Stimulated activated CD8-positive, alpha-beta memory T cell treated with anti-CD3 and anti-CD28 coated beads, Interleukin-7, amount 100 ng/mL, for 4 hours (primary cell): ENCODE measurements around the gene DAPK2.
"Not testable (repeated sequence)": the region's sequence is repeated elsewhere in the genome, so short reads cannot be mapped to it uniquely, and the experiment has no call there.

ENCODE experiments used
- DNase-seq, 2 donors: peaks; one replicate each; pipeline ENCODE4 v3.0.0-alpha.2; 2020; ENCODE audit warnings: low read depth in 2 of 2

The DAPK2 gene

DNA sequence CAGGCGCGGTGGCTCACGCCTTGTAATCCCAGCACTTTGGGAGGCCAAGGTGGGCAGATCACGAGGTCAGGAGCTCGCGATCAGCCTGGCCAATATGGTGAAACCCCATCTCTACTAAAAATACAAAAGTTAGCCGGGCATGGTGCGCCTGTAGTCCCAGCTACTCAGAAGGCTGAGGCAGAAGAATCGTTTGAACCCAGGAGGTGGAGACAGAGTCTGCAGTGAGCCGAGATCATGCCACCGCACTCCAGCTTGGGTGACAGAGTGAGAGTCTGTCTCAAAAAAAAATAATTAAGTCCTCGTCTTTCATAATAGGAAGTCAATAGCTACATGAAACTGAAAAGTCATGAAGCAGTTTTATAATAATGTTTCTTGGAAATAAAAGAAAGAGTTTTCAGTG is 7.4 kb upstream of the DAPK2 start:
- DNase-seq, result not testable (repeated sequence)

GRCh38 chr15:64052925-64053491 is 6.7 kb upstream of the DAPK2 start:
- no peak for DNase-seq

- DNase-seq, result no peak
These were observed 5.3 kb upstream of the DAPK2 start for GRCh38 chr15:64051407-64052259.

DNA sequence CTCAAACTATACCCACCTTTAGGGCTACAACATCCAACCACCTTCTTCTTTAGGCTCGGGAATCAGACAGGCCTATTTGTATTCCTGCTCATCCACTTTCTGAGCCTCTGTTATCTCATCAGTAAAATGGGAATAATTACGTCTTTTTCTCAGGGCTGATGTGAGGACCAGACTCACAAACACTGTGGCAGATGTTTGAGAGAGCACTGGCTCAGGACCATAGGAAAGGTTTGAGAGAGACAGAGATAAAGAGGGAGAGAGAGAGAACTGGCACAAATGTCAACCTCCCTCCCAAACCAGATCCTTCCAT is 4.8 kb upstream of the DAPK2 start:
- DNase-seq, result no peak

DNA sequence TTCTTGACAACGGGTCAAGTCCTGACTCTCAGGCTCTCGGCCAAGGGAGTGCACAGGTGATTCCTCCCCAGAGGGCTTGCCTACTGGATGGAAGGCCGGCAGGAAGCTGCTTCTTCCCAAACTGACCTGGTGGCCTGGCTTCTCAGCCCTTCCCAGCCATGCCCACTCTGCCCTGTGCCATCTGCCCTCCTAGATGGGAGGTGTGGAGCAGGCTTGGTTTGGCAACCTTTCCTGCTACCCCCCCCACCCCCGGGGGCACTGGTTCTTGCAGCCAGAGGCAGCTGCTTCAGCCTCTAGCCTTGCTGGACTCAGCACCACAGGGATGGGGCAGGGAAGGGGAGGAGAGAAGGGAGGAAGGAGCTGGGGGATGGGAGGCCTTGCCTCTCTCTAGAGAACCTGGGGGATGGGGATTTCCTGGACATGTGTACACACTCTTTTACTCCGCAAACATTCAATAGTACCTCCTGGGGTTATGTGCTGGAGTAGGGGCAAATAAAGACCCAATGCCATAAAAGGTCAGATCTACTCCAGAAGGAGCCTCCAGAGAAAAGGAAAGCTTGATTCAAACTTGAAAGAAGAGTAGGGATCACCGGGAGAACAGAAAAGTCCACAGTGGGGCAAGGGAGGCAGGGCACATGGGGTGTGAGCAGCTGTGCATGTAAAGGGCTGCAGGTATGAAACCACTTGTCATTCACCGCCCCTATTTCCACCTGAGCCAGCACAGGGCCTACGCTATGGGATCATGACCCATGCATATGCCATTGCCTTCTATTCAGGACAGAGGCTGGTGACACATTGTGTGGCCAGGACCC is 4.2 kb upstream of the DAPK2 start:
- no peak for DNase-seq

DNA sequence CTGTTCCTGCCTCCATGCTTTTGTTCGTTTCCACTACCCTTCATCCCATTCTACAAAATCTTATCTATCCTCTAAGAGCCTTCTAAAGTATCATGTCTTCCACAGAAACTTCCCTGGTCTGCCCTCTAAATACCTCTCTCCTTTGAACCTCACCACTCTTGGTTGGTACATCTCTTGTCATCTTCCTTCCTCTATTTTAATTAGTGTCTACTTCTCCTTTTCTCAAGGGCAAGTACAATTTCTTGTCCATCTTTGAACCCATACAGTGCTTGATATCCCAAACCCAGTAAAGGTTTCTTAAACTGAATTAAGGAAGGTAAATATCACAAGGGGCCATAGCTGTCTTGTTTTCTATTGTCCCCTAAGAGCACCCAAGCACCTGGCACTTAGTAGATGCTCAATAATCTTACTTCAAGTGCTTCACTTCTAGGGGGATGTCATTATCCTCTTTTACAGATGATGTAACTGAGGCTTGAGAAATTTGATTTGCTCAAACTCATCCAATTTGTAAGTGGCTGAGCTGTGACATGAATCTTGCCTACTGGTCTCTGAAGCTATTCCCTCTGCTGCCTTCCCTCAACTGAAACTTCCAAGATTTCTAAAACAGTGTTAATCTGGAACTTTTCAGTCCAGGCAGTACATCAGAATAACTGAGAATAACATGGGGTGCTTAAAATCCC is 2.6 kb upstream of the DAPK2 start:
- DNase-seq, result no peak

- no peak for DNase-seq
These were observed 388 bp downstream of the DAPK2 start for GRCh38 chr15:64045774-64046420.

- no peak for DNase-seq
These were observed 1.2 kb downstream of the DAPK2 start for GRCh38 chr15:64045101-64045435.

DNA sequence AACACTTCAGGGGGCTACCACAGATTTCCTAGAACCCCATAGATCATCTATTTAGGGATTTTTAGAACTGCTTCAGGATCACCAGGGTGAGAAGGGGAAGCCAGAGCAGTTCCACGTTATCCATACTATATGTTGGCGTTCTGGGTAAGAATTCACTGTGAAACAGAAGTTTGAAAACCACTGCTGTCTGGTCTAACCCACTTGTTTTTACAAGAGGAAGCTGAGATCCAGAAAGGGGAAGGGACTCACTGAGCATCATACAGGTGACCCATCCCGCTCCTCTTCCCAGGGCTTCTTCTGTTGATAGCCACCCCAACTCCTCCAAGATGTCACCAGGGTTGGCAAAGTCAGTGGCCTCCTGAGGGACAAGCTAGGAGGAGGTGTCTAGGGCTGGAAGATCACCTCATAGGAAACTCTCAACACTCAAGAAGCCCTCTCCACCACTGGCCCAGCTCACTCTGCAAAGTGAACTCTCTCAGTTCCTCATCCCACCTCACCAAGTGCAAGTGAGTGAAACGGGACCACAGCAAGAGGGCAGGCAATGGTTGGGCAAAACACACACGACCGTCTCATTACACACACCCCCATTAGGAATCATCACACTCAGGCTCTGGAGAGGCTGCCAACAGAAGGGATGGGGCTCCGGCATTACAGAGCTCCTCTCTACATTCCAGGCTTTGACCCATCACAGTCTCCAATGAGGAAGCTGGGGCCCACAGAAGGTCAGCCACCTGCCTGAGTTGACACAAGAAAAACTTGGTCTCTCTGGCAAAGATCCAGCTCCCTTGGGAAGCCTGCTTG is 1.8 kb downstream of the DAPK2 start:
- DNase-seq, result no peak

DNA sequence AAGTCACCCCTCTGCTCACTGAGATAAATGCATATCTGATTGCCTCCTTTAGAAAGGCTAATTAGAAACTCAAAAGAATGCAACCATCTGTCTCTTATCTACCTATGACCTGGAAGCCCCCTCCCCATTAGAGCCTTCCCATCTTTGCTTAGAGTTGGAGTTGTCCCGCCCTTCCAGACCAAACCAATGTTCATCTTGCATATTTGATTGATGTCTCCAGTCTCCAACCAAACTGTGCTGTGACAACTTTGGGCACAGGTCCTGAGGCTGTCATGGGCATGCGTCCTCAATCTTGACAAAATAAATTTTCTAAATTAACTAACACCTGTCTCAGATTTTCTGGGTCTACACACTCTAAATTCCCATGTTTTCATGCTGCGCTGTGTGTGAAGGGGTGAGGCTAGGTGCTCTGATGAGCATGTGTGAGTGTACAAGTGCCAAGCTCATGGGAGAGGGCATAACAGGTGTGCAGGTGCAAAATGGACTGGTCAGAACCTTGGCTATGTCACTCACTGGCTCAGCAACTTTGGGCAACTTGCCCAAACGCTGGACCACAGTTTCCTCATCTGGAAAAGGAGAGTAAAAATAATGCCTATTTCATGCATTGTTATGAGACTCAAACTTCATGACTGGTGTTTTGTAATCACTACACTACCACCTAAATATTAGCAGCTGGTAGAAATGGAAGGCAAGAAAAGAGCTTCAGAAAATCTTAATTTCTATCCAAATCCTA is 7.2 kb downstream of the DAPK2 start:
- DNase-seq, result no peak

DNA sequence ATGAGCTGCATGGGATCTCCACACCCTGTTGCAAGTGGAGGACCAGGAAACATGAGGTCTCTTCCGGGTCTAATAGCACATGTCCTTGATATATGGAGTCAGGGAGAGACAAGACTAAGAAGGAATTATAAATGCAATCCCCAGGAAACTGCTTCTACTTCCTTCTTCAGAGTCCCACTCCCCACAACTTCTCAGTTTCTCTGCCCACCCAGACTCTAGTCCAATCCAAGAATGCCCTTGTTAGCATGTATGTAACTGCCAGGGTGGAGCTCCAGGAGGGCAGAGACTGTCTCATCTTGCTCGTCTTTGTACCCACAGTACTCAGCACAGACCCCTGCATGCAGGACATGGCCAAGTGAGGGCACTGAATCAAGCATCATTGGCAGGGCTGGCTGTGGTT is 8.3 kb downstream of the DAPK2 start:
- DNase-seq, result no peak

GRCh38 chr15:64037116-64037515 is 9.2 kb downstream of the DAPK2 start:
- no peak for DNase-seq

GRCh38 chr15:64035525-64035924 is 10.8 kb downstream of the DAPK2 start:
- DNase-seq, result no peak

GRCh38 chr15:64034519-64034918 is 11.8 kb downstream of the DAPK2 start:
- DNase-seq, result no peak

GRCh38 chr15:64032329-64032728 is 14.0 kb downstream of the DAPK2 start:
- no peak for DNase-seq

- no peak for DNase-seq
These were observed 16.2 kb downstream of the DAPK2 start for GRCh38 chr15:64030123-64030522.

DNA sequence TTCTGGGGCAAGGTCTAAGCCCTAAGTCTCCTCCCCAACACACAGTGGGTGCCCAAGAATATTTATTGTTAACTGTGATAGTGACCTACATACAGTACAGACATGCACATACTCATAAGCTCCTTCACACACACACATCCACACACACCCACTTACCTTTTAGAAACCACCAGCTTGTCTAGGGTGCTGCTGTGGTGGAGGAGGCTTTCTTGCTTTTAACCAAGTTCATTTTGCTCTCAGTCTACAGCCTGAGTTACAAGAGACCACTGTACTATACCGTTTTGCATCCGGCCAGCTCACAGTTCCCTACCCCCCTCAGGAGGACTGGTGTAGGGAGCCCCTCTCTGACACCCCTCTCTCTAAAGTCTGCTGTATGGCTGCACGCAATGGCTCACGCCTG is 16.7 kb downstream of the DAPK2 start:
- no peak for DNase-seq

DNA sequence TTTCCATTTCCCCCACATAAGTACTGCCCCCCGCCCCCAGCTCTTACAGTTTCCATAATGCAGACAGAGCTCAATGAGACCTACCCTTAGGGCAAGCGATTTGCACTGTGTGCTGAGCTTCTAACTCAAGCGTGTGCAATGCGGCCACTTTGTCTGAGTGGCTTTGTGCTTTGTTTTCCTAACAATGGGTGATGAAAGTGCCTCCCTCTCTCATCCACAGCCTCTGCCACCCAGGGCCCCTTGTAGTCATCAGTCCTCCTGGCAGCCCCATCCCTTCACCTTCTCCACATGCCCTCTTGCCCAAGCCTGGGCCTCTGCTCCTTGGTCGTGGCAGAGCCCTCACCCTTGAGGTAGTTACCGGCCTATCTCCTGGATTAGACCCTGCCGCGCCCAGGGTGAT is 17.2 kb downstream of the DAPK2 start:
- DNase-seq, result no peak

DNA sequence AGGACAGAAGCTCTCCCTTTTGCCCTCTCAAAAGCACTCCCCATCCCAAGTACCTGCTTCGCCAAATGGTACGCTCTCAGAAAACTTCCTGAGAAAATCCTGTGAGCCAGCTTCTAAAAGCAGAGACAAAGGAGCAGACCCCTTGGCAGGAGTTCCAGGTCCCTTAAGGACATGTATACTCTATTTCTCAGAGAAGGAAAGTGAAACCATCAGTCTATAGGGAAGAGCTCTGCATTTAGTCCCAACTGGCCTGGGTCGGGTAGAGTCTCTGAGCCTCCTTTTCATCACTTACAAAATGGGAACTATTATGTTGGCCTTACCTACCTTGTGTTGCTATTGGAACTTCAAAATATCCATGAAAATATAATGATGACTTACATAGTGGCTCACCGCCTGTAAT is 19.7 kb downstream of the DAPK2 start:
- no peak for DNase-seq
